ENCODE data around the gene KCNT1.

Gene KCNT1

DNA sequence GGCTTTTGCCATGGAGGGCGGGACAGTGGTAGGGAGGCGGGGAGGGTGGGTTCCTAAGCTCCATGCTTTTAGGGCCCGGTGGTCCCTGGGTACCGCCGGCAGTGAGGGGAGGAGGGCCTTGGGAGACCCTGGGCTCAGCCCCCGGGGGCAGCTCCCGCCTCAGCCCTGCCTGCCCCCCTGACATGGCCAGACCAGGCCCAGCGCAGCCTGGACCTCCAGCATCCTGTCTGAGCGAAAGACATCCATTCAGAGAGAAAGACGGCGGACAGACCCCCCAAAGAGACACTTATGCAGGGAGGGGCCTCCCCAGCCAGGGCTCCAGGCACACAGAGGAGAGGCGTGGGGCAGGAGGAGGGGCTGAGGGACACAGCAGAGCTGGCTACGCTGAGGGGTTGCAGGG lies 45.3 kb downstream of the KCNT1 start:
- DNase-seq (ENCODE audit: low spot score), result no peak

- no peak for DNase-seq (ENCODE audit: low spot score)
Observed at GRCh38 chr9:135748676-135749075, 46.7 kb downstream of the KCNT1 start.

- DNase-seq (ENCODE audit: low spot score), result no peak
Observed at GRCh38 chr9:135749171-135750045, 47.4 kb downstream of the KCNT1 start.

DNA sequence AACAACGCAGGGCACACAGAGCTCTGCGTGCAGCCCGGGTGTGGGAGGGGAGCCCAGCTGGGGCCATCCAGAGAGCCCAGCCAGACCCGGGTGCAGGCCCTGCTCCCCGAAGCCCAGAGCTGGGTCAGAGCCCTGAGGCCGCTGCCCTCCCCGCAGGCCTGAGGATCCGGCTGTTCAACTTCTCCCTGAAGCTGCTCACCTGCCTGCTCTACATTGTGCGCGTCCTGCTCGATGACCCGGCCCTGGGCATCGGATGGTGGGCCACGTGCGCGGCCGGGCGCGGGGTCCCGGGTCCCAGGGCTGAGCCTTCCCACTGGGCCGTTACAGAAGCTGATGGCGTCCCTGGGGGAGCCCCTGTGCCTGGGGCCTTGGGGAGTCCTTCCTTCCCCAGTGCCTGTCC lies 48.8 kb downstream of the KCNT1 start:
- no peak for DNase-seq (ENCODE audit: low spot score)

GRCh38 chr9:135751501-135751900 lies 49.5 kb downstream of the KCNT1 start:
- no peak for DNase-seq (ENCODE audit: low spot score)

- DNase-seq (ENCODE audit: low spot score), result no peak
Observed at GRCh38 chr9:135752281-135753204, 50.6 kb downstream of the KCNT1 start.

DNA sequence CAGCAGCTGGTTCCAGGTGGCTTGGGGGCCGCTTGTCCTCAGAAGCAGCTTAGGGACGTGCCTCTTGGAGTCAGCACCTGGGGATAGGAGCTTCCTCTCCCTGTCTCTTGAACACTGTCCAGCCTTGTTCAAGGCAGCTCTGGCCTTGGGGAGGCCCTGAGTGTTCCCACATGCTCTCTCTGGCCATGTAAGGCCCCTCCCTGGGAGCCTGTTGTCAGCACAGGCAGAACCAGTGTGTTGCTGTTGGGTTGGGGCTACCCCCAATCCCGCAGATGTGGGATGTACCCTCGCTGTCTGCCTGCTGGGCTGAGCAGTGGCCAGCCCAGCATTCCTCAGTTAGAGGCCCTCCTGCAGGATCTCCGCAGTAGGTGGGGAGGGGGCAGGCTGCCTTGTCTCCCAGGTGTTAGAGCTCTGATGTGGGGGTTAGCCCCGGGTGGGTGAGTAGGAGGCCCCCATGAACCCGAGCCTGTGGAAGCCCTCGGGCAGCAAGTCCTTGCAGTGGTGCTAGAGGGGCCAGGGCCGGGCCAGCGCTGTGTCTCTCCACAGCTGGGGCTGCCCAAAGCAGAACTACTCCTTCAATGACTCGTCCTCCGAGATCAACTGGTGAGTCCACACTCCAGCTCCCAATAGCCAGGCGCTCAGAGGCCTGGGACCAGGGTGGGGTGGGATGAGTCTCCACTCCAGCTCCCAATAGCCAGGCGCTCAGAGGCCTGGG lies 51.6 kb downstream of the KCNT1 start:
- DNase-seq (ENCODE audit: low spot score), result no peak

DNA sequence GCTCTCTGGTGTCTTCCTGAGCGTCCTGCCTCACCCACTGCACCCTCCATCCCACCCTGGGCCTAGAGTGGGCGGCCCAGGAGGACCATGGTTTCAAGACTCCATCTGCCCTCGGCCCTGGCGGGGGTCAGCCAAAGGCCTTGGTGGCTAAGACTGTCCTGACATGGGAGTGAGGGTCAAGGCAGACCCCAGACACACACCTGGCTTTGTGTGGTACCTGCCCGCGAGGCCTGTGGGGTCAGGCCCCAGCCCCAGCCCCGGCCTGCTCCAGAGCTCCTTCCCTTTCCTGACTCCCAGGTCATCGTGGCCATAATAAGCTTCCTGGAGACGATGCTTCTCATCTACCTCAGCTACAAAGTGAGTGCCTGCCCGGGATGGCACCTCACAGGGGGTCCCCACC lies 54.6 kb downstream of the KCNT1 start:
- DNase-seq (ENCODE audit: low spot score), result no peak

GRCh38 chr9:135757356-135757755 lies 55.4 kb downstream of the KCNT1 start:
- DNase-seq (ENCODE audit: low spot score), result no peak

- DNase-seq (ENCODE audit: low spot score), result no peak
Observed at GRCh38 chr9:135758056-135758455, 56.1 kb downstream of the KCNT1 start.

DNA sequence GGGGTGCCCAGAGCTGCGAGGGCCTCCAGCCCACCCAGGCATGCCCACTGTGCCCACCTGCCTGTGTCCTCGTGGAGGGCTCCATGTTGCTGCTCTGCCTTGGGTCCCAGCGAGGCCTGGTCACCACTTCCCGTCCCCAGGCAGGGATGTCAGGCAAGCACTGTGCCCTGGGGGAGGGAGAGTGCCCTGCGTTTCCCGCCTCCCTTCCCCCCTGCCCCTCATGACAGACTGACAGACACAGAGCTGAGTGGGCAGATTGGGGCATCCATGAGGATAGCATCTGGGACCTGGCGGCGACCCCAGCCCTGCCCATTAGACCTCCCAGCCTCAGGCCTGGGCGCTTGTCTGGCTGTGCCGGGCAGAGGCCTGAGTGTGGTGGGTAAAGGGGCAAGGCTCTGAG lies 56.9 kb downstream of the KCNT1 start:
- no peak for DNase-seq (ENCODE audit: low spot score)

DNA sequence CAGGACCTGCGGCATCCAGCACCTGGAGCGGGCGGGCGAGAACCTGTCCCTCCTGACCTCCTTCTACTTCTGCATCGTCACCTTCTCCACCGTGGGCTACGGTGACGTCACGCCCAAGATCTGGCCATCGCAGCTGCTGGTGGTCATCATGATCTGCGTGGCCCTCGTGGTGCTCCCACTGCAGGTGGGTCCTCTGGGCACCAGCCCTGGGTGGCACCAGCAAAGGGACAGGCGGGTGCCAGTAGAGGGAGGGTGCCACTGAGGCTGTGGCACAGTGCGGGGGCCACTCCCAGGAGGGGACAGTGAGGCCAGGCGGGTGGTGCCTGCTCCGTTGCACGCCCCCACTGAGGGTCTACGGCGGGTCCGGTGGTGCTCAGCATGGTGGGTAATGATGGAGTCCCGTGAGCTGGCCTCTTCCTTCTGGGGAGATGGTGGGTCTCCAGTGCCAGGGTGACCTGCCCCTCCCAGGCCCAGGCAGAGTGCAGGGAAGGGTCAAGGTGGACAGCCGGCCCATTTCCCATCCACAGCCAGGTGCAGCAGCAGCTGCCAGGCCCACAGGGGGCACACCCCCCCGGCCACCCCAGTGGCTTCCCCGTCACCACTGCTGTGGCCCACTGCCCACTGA lies 57.8 kb downstream of the KCNT1 start:
- DNase-seq (ENCODE audit: low spot score), result no peak

GRCh38 chr9:135760465-135760864 lies 58.5 kb downstream of the KCNT1 start:
- no peak for DNase-seq (ENCODE audit: low spot score)

DNA sequence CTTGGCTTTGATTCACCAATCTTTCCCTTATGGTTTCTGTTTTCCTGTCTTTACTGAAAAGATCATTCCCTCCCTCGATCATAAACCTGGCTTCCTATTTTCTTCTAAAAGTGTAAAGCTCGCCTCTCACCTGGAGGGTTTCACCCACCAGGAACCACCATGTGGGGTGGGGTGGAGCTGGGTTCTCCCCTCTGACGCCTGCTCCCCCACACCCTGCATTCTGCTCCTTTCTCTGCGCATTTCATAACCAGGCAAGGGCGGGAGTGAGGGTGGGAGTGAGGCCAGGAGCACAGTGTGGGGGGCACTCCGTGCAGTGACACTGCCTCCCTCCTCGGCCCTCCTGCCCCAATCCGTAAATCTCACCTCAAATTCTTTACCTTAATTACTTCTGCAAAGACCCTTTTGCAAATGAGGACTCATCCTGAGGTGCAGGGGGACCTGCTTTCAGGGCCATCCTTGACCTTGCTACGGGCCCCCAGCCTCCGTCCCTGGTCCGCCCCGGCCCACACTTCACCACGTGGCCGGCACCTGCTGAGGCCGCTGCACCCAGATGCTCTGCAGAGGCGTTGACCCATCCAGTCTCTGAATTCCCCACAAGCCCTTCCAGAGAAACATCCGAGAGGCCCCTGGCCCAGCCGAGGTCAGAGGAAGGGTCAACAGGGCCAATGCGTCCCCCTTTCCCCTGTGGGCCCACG lies 59.3 kb downstream of the KCNT1 start:
- no peak for DNase-seq (ENCODE audit: low spot score)

- DNase-seq (ENCODE audit: low spot score), result no peak
Observed at GRCh38 chr9:135761845-135762168, 59.8 kb downstream of the KCNT1 start.

GRCh38 chr9:135762921-135763320 lies 60.9 kb downstream of the KCNT1 start:
- DNase-seq (ENCODE audit: low spot score), result no peak

DNA sequence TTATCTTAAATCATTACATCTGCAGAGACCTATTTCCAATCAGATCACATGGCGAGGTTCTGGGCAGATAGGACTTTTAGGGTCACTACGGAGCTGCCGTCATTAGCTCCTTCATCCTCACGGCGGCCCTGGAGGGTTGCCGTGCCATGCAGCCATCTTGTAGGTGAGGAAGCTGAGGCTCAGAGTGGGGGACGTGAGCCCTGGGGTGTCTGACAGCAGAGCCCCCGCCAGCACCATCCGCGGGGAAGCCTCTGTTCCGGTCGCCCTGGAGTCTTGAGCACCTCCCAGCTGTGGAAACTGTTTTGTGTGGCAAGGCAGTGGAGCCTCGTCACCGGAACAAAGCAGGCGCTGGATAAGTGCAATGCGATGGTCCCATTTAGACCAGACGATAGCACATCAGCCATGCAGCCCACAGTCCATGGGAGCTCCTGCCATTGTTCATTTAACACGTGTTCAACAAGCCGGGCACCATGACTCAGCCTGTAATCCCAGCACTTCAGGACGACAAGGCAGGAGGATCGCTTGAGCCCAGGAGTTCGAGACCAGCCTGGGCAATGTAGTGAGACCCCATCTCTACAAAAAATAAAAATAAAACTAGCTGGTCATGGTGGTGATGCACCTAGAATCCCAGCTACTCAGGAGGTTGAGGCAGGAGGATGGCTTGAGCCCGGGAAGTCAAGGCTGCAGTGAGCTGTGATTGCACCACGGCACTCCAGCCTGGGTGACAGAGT lies 61.9 kb downstream of the KCNT1 start:
- DNase-seq (ENCODE audit: low spot score), result no peak

DNA sequence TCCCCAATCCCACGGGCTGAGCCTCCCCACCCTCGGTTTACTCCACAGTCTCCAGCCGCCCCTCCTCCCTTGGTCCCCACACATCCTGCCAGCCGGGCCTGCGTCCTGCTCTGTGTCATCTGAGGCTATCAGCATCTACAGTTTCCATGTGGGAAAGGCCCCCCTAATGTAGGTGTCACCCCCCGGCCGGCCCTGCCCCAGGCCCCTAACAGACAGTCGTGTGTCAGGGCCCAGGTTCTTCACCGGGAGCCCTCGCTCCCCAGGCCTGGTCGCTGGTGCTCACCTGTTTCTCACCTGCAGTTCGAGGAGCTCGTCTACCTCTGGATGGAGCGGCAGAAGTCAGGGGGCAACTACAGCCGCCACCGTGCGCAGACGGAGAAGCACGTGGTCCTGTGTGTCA lies 62.7 kb downstream of the KCNT1 start:
- no peak for DNase-seq (ENCODE audit: low spot score)

DNA sequence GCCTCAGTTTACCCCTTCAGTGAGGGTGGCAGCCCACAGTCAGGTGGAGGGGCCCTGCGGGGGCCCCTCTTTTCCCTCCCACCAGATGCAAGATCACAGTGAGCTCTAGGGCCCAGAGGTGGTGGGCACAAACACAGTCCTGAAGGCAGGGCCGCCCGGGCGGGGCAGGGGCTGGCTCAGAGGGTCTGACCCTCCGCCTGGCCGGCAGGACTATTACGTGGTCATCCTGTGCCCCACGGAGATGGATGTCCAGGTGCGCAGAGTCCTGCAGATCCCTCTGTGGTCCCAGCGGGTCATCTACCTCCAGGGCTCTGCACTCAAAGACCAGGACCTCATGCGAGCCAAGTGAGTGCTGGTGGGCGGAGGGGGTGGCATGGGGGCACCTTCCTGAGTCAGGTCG lies 63.4 kb downstream of the KCNT1 start:
- no peak for DNase-seq (ENCODE audit: low spot score)

GRCh38 chr9:135766251-135766650 lies 64.3 kb downstream of the KCNT1 start:
- no peak for DNase-seq (ENCODE audit: low spot score)

GRCh38 chr9:135766707-135767106 lies 64.7 kb downstream of the KCNT1 start:
- no peak for DNase-seq (ENCODE audit: low spot score)

Measured in AG08395 (cell line).